A549 (cell line): Measurements from ENCODE around the gene PRKAR1B.
A peak's percentile ranks its signal among the peaks of the same experiment; 100 is the strongest.

ENCODE experiments used
- CBX8 ChIP-seq: fragments of 200-600 bp; sonication (generic); IDR thresholded peaks from 2 replicates; pipeline ENCODE4 v1.6.1; 2016
- EHF ChIP-seq: fragments of 250-450 bp; sonication (Bioruptor Pico); IDR thresholded peaks from 2 replicates; pipeline ENCODE4 v1.5.0; 2020; ENCODE audit warnings: mild to moderate bottlenecking
- EHMT2 ChIP-seq: fragments of 200-600 bp; sonication (generic); IDR thresholded peaks from 2 replicates; pipeline ENCODE4 v1.6.1; 2016; ENCODE audit warnings: antibody characterized with exemption, low read depth, mild to moderate bottlenecking, moderate library complexity
- EP300 ChIP-seq, 2 experiments: fragments of >200 bp; sonication (Bioruptor Twin); formaldehyde crosslinking; IDR thresholded peaks; 2 replicates in 1 of 2; 3 replicates in 1 of 2; pipeline ENCODE4 v1.6.1; 2016 to 2017
- MAZ ChIP-seq: fragments of 150-350 bp; IDR thresholded peaks from 2 replicates; pipeline ENCODE4 v1.6.1; 2014; ENCODE audit warnings: antibody characterized with exemption, low read depth, low read length, borderline replicate concordance
- POLR2A ChIP-seq: IDR thresholded peaks from 2 replicates; pipeline ENCODE4 v1.6.1; 2012; ENCODE audit warnings: mild to moderate bottlenecking, low read length
- TF ChIP-seq, protein P1 (sequence below): fragments of >200 bp; sonication (Bioruptor Twin); formaldehyde crosslinking; IDR thresholded peaks from 3 replicates; pipeline ENCODE4 v1.5.1; 2016

DNA sequence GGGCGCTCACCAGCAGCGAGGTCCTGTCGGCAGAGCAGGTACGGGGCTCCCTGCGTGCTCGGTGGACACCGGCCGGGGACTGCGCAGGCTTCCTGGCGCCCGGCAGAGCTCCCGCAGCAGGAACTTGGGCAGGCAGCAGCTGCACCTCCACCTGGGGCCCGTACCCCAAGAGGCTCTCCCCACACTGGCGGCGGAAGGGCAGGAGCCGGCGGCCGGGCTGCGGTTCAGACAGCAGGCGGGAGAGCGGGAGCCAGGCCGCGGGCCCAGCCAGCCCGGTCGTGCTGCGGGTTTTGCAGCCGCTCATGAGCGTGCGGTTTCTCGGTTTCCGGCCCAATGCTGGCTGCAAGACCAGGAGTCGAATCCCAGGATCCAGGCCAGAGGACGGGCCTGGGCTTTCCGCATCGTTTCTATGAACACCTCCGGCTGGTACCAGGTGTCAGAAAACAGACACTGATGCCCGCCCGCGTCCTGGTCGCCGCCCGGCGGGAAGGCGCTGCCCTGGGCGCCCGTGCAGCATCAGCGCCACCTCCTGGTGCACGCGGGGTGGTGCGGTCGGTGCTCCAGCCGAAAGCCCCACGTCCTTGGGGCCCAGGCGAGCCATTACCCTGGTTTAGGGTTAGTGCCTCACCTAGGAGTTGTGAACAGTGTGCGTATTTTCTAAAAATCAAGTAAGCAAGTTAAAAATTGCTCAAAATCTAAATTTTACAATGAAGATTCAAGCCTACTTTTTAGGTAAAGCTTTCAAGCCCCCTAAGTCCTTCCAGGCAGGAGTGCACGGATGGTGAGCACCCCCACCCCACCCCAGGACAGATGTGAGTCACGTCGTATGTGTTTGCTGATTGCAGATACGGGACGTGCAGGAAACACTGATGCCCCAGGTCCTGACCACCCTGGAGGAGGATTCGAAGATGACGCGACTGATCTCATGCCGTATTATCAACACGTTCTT, 47.4 kb upstream of the PRKAR1B start:
- TF ChIP-seq, protein P1, sequence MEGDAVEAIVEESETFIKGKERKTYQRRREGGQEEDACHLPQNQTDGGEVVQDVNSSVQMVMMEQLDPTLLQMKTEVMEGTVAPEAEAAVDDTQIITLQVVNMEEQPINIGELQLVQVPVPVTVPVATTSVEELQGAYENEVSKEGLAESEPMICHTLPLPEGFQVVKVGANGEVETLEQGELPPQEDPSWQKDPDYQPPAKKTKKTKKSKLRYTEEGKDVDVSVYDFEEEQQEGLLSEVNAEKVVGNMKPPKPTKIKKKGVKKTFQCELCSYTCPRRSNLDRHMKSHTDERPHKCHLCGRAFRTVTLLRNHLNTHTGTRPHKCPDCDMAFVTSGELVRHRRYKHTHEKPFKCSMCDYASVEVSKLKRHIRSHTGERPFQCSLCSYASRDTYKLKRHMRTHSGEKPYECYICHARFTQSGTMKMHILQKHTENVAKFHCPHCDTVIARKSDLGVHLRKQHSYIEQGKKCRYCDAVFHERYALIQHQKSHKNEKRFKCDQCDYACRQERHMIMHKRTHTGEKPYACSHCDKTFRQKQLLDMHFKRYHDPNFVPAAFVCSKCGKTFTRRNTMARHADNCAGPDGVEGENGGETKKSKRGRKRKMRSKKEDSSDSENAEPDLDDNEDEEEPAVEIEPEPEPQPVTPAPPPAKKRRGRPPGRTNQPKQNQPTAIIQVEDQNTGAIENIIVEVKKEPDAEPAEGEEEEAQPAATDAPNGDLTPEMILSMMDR, result peak; percentile 80
- TF ChIP-seq EP300 (IDR thresholded peaks at IDR 0.05) (no peak), EHMT2 (no peak), CBX8 (no peak), MAZ (no peak), EHF (CRISPR knock-in tag) (no peak), POLR2A (no peak)
